ENCODE data around the gene NAT10.

- TF ChIP-seq CTCF (IDR thresholded peaks at IDR 0.05), result no peak
- TF ChIP-seq MAX (IDR thresholded peaks at IDR 0.05; ENCODE audit: low read depth), result no peak
- TF ChIP-seq JUND (IDR thresholded peaks at IDR 0.05), result no peak
- TF ChIP-seq TCF12 (IDR thresholded peaks at IDR 0.05), result no peak
- no peak for TF ChIP-seq CHD2 (IDR thresholded peaks at IDR 0.05; ENCODE audit: low read length, partially characterized antibody)
- no peak for TF ChIP-seq EP300 (IDR thresholded peaks at IDR 0.05; ENCODE audit: borderline replicate concordance in 1 of 2, low read depth in 1 of 2, low read length in 1 of 2)
- no peak for TF ChIP-seq REST (IDR thresholded peaks at IDR 0.05; ENCODE audit: low read depth, low read length)
- TF ChIP-seq GABPA (IDR thresholded peaks at IDR 0.05; ENCODE audit: low read depth), result no peak
- no peak for TF ChIP-seq MEF2A (IDR thresholded peaks at IDR 0.05; ENCODE audit: borderline replicate concordance, low read depth)
These were observed 750 bp upstream of the NAT10 start for GRCh38 chr11:34104680-34105078.

Data from SK-N-SH (cell line).